ENCODE results near the gene IKZF5.

IKZF5 gene

DNA sequence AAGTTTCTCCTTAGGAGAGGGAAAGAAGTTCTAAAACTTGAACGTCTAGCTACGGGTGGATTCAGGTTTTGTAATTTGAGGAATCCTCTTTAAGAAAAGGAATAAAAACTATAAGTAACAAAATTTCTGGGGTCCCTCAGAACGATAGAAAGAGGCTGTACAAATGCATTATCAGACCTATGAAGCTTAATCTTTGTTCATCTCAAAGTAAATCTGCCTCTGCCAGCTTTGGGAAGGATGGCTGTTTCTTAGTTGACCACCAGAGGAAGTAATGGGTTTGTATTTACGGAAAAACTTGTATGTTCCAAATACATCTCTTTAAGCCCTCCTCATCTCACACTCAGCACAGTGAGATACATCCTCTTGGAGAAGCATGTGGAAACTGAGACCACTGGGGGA, 27.5 kb downstream of the IKZF5 start:
- DNase-seq (ENCODE audit: low read depth in 2 of 2), result no peak

DNA sequence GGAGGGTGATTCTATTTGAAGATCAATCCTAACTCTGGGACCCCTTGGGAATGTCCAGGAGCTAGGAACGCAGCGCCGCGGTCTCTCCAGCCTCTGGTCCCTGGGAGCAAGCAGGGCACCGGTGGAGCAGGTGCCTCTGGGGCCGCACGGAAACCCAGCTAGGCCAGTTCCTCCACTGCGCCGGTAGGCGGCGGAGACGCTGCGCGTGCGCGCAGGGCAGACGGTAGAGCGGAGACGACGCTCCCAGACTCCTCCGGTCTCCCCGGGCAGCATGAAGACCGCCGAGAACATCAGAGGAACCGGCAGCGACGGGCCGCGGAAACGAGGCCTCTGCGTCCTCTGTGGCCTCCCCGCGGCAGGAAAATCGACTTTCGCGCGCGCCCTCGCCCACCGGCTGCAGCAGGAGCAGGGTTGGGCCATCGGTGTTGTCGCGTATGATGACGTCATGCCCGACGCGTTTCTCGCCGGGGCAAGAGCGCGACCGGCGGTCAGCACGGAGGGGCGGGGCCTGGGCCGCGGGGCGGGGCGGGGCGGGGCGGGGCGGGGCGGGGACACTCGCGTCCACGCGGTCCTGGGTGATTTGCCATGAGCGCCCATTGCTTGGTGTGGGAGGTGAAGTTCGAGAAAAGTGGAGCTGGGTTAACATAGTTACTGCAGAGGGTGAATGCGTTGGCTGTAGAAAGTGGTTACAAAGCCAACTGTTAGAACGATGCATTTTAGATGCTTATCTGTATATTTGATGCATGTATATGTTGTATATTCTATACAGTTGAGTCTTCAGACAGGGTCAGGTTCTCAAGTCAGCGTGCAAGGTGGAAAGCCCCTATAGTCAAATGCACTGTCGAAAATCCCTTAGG, 28.2 kb downstream of the IKZF5 start, which contains the start of gene PSTK:
PSTK (plus strand) TSS at position 193 of the 857 bp plus-strand sequence; CDS start at position 272, 79 bp downstream.
- peak; percentile 58 to 73 for DNase-seq (ENCODE audit: low read depth in 2 of 2)

DNA sequence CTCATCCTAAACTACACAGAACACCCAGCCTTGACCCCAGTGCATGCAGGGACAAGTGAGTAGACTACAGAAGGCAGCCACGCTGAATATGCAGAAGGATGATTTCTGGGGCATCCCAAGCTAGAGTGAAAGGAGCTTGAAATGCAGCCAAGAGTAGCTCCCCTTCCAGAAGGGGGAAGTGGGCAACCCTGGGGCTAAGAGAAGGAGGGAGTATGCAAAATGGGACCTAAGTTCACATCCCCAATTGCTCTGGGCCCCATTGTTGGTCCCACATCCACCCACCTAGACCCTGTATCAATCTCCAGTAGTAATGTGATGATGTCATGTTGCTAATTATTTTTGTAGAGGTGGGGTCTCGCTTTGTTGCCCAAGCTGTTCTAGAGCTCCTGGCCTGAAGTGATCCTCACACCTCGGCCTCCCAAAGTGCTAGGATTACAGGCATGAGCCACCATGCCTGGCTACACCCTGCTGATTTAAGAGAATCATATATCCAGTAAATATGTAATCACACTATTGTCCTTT, 34.0 kb downstream of the IKZF5 start:
- no peak for DNase-seq (ENCODE audit: low read depth in 2 of 2)

DNA sequence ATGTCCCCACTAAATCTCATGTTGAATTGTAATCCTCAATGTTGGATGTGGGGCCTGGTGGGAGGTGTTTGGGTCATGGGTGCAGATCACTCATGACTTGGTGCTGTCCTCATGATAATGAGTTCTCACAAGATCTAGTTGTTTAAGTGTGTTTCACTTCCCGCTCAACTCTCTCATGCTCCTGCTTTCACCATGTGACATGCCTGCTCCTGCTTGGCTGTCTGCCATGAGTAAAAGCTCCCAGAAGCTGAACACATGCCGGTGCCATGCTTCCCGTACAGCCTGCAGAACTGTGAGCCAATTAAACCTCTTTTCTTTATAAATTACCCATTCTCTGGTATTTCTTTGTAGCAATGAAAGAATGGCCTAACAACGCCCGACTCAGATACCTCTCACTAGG, 34.6 kb downstream of the IKZF5 start:
- DNase-seq (ENCODE audit: low read depth in 2 of 2), result no peak

DNA sequence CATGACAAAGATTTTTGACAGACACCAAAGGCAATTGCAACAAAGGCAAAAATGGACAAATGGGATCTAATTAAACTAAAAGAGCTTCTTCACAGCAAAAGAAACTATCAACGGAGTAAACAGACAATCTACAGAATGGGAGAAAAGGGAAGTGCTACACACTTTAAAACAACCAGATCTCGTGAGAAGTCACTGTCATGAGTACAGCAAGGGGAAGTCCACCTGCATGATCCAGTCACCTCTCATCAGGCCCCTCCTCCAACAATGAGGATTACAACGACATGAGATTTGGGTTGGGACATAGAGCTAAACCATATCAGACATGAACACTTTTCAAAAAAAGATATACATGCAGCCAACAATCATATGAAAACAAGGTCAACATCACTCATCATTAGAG, 39.9 kb downstream of the IKZF5 start:
- no peak for DNase-seq (ENCODE audit: low read depth in 2 of 2)

DNA sequence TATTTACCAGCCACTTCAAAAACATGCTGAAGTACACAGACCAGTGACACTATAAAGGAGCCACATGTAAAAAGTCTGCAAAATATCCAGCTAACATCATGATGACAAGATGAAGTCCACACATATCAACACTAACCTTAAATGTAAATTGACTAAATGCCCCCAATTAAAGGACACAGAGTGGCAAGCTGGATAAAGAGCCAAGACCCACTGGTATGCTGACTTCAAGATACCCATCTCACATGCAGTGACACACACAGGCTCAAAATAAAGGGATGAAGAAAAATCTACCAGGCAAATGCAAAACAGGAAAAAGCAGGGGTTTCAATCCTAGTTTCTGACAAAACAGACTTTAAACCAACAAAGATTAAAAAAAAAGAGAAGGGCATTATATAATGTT, 41.7 kb downstream of the IKZF5 start:
- DNase-seq (ENCODE audit: low read depth in 2 of 2), result no peak

DNA sequence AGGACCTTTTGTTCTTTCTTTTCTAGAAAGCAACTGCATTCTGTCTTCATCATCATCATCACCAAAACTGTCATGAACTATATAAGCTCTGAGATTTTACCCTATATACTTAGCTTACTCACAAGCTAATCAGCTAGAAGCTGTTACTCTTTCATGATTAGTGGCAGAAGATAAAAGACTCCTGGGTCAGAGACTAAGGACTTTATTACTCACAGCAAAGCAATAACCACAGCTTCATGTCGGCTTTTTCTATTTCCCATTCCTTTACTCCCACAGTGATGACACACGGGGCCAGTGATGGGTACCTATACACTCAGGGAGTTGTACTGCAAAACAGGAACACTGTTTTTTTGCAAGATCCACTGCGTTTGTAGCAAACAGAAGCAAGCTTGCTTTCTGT, 46.2 kb downstream of the IKZF5 start:
- no peak for DNase-seq (ENCODE audit: low read depth in 2 of 2)

DNA sequence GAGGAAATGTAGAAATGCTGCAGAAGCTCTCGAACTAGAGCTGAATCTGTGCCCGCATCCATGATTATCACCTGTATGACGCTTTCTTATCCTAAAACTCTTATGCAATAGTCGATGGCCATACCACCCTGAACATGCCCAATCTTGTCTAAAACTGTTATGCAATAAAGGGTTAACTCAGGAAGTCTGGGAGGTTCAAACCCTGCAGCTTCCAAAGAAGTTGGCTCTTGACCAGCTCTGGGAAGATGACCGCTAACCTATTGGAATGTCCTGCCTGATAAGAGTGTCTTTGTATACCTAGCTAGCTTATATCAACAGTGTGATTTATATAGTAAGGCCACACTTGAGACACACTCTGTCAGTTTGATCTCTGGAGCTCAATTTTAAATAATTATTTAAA, 51.1 kb downstream of the IKZF5 start:
- no peak for DNase-seq (ENCODE audit: low read depth in 2 of 2)

DNA sequence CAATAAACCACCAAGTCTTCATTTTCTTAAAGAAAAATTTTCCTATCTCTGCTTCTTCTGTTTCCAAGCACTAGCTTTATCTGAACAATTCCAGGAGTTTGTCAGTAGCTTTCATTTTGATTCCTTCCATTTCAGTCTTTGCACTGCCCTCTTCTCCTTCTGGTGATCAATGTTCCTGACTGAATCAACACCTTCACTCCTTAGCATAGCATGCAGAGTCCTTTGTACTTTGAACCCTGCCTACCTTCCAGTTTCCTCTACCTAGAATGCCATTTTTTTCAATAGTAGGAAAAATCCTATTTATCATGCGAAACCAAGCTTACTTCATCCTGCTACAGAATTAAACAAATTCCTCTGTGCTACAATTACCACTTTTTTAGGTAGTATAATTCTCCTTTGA, 52.7 kb downstream of the IKZF5 start:
- DNase-seq (ENCODE audit: low read depth in 2 of 2), result no peak

DNA sequence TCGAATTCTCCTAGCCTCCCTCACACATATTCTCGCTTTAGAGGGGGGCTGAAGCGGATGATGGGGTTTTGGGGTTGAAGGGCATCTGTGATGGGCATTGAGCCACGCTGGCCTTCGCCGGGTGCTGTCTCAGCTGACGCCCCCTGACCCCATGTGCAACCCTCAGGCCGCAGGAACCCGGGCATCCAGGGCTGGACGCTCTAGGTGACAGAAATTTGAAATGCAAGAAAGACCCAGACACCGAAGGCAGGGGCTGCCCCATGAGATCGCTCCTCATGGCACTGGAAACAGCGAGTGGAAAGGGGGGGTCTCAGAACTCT, 53.9 kb downstream of the IKZF5 start:
- DNase-seq (ENCODE audit: low read depth in 2 of 2), result no peak

DNA sequence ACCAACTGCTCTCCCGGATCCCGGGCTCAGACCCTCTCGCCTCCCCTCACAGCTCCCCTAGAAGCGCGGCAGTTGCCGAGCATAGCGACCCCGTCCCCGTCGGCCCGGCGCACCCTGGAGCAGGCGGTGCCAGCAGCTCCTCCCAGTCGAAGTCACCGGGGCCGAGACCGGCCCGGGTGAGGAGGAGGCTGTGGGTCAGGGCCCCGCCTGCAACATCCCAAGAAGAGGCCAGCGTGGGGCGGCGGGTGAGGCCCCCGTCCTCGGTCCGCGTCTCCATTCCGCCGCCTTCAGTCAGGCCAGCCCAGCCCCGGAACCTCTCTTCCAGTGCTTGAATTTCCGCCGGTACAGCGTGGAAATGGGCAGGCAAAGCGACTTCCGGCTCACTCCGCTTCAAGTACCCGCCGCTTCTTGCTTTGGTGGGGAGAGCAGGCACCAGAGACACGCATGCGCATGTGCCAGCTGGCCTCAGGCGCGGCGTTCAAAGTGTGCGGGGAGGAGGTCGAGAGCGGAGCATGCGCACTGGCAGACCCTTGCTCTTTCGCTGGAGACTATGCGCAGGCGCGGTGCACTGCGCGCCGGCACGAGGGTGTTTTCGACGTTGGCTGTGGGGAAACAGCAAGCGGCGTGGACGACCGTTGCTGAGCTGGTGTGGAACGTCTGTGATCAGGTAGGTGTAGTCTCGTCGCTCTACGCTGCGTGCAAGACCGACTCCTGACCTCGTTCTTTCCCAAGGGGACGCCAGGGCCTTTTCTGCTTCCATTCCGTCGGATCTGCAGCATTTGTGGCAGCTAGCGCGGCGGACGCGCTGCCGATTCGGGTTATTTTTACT, 54.5 kb downstream of the IKZF5 start, which contains the start of gene C10orf88:
C10orf88 (minus strand) TSS at position 326 of the 829 bp plus-strand sequence; CDS start at position 277, 49 bp downstream.
- peak; percentile 90 to 97 for DNase-seq (ENCODE audit: low read depth in 2 of 2)

DNA sequence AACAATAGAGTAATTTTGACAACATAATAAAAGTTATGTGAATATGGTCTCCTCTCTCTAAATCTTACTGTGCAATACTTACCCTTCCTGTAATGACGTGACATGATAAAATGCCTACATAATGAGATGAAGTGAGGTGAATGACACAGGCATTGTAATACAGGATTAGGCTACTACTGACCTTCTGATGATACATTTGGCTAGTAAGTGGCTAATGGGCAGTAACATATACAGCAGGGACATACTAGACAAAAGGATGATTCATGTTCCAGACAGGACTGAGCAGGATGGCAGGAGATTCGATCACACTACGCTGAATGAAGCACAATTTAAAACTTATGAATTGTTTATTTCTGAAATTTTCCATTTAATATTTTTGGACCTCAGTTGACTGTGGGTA, 59.3 kb downstream of the IKZF5 start:
- DNase-seq (ENCODE audit: low read depth in 2 of 2), result no peak

Data from stimulated activated CD4-positive, alpha-beta T cell treated with anti-CD3 and anti-CD28 coated beads, Interleukin-1b, Interleukin-23, amount 100 ng/mL, for 1 hour (primary cell).